DMS53 (cell line): Measurements from ENCODE around the gene CDKN2D.
A peak's percentile ranks its signal among the peaks of the same experiment; 100 is the strongest.
"Not testable (repeated sequence)": the region's sequence is repeated elsewhere in the genome, so short reads cannot be mapped to it uniquely, and the experiment has no call there.

Experiments used
- DNase-seq: peaks from one replicate; lab custom pipeline; 2025; lab: John Stamatoyannopoulos, UW

Gene CDKN2D

DNA sequence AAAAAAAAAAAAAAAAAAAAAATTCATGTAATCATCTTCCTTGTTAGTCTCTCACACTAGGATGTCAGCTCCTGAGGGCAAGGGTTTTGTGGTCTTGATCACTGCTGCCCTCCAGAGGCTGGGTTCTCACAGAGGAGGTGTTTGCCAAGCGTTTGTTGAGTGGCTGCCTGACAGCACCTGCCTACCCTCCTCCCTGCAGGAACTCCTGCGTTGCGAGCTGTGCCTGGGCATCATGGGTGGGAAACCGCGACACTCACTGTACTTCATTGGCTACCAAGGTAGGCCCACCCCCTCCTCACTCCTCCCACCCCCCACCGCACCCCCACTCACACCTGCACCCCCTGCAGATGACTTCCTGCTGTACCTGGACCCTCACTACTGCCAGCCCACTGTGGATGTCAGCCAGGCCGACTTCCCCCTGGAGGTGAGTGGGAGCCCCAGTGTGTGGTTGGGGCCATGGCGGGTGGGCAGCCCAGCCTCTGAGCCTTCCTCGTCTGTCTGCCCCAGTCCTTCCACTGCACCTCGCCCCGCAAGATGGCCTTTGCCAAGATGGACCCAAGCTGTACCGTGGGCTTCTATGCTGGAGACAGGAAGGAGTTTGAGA is 17.0 kb downstream of the CDKN2D start:
- peak; percentile 81 for DNase-seq

DNA sequence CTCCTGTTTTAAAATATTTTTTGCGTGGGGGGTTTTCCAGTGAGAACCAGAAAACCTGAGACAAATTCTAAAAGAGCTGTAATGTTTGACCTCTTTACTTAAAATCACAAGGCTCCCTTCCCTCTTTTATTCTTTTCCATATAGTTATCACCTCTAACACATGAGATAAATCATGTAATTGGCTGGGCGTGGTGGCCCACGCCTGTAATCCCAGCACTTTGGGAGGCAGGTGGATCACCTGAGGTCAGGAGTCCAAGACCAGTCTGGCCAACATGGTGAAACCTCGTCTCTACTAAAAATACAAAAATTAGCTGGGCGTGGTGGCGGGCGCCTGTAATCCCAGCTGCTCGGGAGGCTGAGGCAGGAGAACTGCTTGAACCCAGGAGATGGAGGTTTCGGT is 17.8 kb downstream of the CDKN2D start:
- not testable (repeated sequence) for DNase-seq

DNA sequence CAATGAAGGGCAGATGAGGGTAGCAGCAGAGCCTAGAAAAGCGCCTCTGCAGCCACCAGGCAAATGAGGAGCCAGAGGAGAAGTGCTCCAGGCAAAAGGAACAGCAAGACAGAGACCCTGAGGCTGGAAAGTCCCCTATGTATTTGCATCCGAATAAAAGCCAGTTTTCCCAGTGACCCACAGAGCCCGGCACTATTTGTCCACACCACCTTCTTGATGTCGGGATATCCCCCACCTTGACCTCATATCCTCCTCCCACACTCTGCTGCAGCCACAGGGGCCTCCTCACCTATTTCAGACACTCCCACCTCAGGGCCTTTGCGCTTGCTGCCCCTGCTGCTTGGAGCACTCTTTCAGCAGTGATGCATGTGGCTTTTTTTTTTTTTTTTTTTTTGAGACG is 18.4 kb downstream of the CDKN2D start:
- DNase-seq = no peak

GRCh38 chr19:10549733-10550132 is 19.0 kb downstream of the CDKN2D start:
- no peak for DNase-seq

- DNase-seq = no peak
Observed at GRCh38 chr19:10548746-10549276, 20.0 kb downstream of the CDKN2D start.

DNA sequence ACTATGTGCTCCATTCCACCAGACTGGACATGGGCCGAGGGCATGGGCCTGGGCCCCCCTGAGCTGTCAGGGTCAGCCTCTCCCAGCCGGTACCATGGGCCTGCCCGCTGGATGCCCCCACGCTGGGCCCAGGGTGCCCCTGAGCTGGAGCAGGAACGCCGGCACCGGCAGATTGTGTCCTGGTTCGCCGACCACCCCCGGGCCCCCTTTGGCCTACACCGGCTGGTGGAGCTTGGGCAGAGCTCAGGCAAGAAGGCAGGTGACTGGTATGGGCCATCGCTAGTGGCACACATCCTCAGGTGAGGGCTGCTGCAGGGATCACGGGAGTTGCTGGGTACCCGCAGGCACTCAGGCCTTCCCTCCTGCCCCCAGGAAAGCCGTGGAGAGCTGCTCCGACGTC is 22.0 kb downstream of the CDKN2D start:
- no peak for DNase-seq

DNA sequence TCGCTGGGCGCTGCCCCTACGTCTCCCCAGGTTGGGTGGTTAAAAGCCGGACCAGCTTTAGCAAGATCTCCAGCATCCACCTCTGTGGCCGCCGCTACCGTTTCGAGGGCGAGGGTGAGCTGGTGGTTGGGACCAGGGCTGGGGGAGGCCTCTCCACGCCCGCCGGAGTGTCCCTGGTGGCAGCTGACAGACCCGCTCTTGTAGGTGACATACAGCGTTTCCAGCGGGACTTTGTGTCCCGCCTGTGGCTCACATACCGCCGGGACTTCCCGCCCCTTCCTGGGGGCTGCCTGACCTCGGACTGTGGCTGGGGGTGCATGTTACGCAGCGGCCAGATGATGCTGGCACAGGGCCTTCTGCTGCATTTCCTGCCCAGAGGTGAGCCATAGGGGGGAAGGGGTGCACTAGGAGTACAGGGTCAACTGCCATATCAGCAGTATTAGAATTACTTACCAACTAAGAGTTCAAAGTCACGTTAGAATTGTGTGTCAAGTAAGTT is 24.0 kb downstream of the CDKN2D start:
- no peak for DNase-seq

- DNase-seq = peak; percentile 56
Observed at GRCh38 chr19:10544242-10544752, 24.5 kb downstream of the CDKN2D start.

- DNase-seq = peak; percentile 96
Observed at GRCh38 chr19:10543420-10544241, 25.1 kb downstream of the CDKN2D start, which contains the start of gene ATG4D. TSS of gene ATG4D (plus strand) at chr19:10543904. CDS start at chr19:10544091, 187 bp downstream.

- DNase-seq = peak; percentile 84
Observed at GRCh38 chr19:10543059-10543419, 25.7 kb downstream of the CDKN2D start.

- not testable (repeated sequence) for DNase-seq
Observed at GRCh38 chr19:10539016-10539415, 29.8 kb downstream of the CDKN2D start.

DNA sequence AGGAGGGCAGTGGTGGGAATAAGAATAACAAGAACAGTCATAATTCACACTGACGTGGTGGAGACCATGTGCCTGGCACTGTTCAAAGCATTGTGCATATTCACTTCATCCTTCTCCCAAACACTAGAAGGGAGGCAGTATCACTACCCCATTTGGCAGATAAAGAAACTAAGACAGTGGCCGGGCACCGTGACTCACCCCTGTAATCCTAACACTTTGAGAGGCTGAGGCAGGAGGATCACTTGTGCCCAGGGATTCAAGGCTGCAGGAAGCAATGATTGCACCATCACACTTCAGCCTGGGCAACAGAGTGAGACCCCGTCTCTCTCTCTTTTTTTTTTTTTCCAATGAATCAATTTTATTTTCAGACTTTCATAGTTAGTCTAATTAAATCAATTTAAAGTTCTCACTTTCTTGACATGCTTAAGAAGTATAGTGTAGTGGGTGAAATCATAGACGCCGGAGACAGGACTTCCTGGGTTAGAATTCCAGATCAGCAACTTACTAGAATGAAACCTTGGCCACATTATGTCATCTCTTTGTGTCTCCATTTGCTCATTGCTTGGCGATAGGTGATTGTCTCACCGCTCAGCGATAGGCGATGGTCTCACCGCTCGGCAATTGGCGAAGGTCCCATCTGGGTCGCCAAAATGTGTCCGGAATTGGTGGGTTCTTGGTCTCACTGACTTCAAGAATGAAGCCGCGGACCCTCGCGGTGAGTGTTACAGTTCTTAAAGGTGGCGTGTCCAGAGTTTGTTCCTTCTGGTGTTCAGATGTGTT is 30.4 kb downstream of the CDKN2D start:
- DNase-seq = no peak

- no peak for DNase-seq
Observed at GRCh38 chr19:10537668-10538067, 31.1 kb downstream of the CDKN2D start.

DNA sequence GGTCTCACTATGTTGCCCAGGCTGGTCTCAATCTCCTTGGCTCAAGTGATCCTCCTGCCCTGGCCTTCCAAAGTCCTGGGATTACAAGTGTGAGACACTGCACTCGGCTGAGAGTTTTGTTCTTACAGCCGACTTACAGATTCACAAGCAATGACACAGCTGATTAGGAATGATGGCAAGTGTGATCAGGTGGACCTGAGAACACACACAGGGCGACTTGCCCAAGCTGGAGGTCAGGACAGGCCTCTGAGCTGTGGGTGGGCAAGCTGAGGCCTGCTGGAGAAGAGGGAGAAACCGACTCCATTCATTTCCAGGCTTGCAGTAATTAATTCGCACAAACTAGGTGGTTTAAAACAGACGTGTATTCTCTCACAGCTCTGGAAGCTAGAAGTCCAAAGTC is 33.2 kb downstream of the CDKN2D start:
- no peak for DNase-seq

- no peak for DNase-seq
Observed at GRCh38 chr19:10533646-10534386, 35.0 kb downstream of the CDKN2D start.

DNA sequence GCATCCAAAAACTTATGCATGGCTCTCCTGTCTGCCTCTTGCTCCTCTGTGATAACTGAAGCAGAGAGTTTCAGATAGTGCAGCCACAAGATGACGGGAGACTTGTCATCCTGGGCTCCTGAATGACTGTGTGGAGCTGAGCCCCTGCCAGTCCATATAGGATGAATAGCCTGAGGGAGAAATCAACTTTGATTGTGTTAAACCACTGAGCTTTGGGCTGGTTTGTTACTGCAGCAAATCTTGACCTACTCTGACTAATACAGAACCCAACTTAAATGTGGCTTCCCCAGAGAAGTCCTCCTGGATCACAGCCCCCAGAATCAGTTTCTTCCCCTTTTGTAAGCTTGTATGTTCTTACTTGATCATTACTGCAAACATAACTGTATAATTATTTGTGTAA is 36.3 kb downstream of the CDKN2D start:
- no peak for DNase-seq

GRCh38 chr19:10526887-10527286 is 41.9 kb downstream of the CDKN2D start:
- DNase-seq = not testable (repeated sequence)

GRCh38 chr19:10525636-10526035 is 43.1 kb downstream of the CDKN2D start:
- no peak for DNase-seq

- no peak for DNase-seq
Observed at GRCh38 chr19:10523135-10523636, 45.6 kb downstream of the CDKN2D start.

- DNase-seq = no peak
Observed at GRCh38 chr19:10521461-10522171, 47.2 kb downstream of the CDKN2D start.
